Lower lobe of right lung (tissue), 2 donors: ENCODE results near the gene VSIG1. TPM values are rescaled to one million over a fixed set of nuclear protein-coding genes. Genes with fewer than 3 reads are reported as not detected.

ENCODE experiments used
- ATAC-seq, 2 donors: fragments of 200-7000 bp; cut with Tn5 transposase; one replicate each; pipeline ENCODE4 v1.9.1; 2020 to 2022; ENCODE audit warnings: mild to moderate bottlenecking in 2 of 2, moderate library complexity in 2 of 2
- DNase-seq: peaks from one replicate; pipeline ENCODE4 v3.0.0-alpha.2; 2020
- H3K27ac ChIP-seq: fragments of 200-600 bp; one replicate; pipeline ENCODE4 v1.8.0; 2022
- H3K27me3 ChIP-seq: fragments of 200-600 bp; one replicate; pipeline ENCODE4 v1.8.0; 2022; ENCODE audit warnings: low read depth
- H3K36me3 ChIP-seq: fragments of 200-600 bp; one replicate; pipeline ENCODE4 v1.8.0; 2022; ENCODE audit warnings: mild to moderate bottlenecking
- H3K4me1 ChIP-seq: fragments of 200-600 bp; one replicate; pipeline ENCODE4 v1.8.0; 2022
- H3K4me3 ChIP-seq: fragments of 200-600 bp; one replicate; pipeline ENCODE4 v1.8.0; 2022; ENCODE audit warnings: mild to moderate bottlenecking
- H3K9me3 ChIP-seq: fragments of 200-600 bp; one replicate; pipeline ENCODE4 v1.8.0; 2022
- intact Hi-C: fragments of 100-400 bp; cut with DNase I; formaldehyde crosslinking; loops from one replicate; pipeline ENCODE4 v1.11.0; 2022
- total RNA-seq: library from RNA; stranded (reverse); fragmentation: NEBNext Ultra II Directional; extraction: Animal tissue kit (Norgen Biotek cat#: 25700); gene quantifications from one replicate; pipeline ENCODE4 v1.2.1, GENCODE V29; 2021
- TF ChIP-seq, protein P1 (sequence below): fragments of 200-600 bp; IDR thresholded peaks from one replicate; pipeline ENCODE4 v1.8.0; 2022; ENCODE audit warnings: antibody characterized with exemption, mild to moderate bottlenecking
- donor health status: DM: no; HTN: yes; CAD: no; lungs with severe emphysema.

VSIG1 gene
- total RNA-seq, 1 donor from 2014 or later = 1.6 TPM

DNA sequence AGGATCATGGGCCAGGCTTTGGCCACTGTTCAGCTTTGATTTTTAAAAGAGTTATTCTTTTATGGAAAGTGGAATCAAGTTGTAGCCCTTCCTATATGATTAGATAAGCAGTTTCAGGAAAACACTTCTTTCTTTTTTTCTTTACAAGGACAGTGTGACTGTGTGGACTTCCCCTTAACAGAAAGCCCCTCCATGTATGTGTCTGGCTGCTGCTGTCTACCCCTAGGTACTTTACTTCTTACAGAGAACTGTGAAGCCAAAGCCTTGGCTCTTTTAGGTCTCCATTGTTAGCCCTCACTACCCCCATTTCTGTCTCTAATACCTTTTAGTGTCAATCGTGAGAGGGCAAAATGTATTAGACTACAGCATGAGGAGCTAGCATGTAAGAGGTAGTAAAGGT, 19.1 kb downstream of the VSIG1 start:
- intact Hi-C loops = no loop called here
- TF ChIP-seq, protein P1, sequence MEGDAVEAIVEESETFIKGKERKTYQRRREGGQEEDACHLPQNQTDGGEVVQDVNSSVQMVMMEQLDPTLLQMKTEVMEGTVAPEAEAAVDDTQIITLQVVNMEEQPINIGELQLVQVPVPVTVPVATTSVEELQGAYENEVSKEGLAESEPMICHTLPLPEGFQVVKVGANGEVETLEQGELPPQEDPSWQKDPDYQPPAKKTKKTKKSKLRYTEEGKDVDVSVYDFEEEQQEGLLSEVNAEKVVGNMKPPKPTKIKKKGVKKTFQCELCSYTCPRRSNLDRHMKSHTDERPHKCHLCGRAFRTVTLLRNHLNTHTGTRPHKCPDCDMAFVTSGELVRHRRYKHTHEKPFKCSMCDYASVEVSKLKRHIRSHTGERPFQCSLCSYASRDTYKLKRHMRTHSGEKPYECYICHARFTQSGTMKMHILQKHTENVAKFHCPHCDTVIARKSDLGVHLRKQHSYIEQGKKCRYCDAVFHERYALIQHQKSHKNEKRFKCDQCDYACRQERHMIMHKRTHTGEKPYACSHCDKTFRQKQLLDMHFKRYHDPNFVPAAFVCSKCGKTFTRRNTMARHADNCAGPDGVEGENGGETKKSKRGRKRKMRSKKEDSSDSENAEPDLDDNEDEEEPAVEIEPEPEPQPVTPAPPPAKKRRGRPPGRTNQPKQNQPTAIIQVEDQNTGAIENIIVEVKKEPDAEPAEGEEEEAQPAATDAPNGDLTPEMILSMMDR = no peak
- ATAC-seq = no peak
- H3K9me3 ChIP-seq = no peaks in the 10 kb centered on the region
- H3K27ac ChIP-seq = no peak overlapping the region
- no peaks in the 10 kb centered on the region for H3K27me3 ChIP-seq
- H3K36me3 ChIP-seq = no peaks in the 10 kb centered on the region
- no peak overlapping the region for H3K4me3 ChIP-seq
- DNase-seq = no peak
- no peaks in the 10 kb centered on the region for H3K4me1 ChIP-seq

DNA sequence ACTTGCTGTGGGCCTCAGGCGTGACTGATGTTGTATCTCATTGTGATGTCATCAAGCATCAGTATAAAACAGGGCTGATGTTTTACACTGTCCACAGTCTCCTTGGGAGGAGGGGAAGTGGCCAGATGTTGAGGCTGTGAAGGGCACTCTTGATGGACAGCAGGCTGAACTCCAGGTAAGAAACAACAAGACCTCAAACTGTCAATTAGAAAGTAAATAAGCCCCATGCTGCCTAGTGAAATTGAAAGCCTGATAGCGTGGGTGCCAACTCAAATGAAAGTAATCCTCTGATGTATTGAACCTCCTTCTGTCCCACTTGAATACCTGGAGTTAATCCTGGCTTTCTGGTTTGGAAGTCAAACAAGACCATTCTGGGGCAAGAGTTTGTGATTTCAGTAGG, 19.7 kb downstream of the VSIG1 start:
- Histone ChIP-seq H3K4me1 (no peaks in the 10 kb centered on the region), H3K4me3 (no peak overlapping the region), H3K27ac (no peak overlapping the region), H3K9me3 (no peaks in the 10 kb centered on the region), H3K27me3 (no peaks in the 10 kb centered on the region), H3K36me3 (no peaks in the 10 kb centered on the region)
- TF ChIP-seq, protein P1 = no peak
- intact Hi-C loops = no loop called here
- DNase-seq (no peak), ATAC-seq (no peak)

GRCh38 chrX:108068121-108068520, 23.3 kb downstream of the VSIG1 start:
- Histone ChIP-seq H3K9me3 (no peaks in the 10 kb centered on the region), H3K36me3 (no peaks in the 10 kb centered on the region), H3K27me3 (no peaks in the 10 kb centered on the region), H3K4me3 (no peak overlapping the region), H3K4me1 (no peaks in the 10 kb centered on the region), H3K27ac (no peak overlapping the region)
- ATAC-seq (no peak), DNase-seq (no peak)
- TF ChIP-seq, protein P1 = no peak
- intact Hi-C loops = no loop called here

DNA sequence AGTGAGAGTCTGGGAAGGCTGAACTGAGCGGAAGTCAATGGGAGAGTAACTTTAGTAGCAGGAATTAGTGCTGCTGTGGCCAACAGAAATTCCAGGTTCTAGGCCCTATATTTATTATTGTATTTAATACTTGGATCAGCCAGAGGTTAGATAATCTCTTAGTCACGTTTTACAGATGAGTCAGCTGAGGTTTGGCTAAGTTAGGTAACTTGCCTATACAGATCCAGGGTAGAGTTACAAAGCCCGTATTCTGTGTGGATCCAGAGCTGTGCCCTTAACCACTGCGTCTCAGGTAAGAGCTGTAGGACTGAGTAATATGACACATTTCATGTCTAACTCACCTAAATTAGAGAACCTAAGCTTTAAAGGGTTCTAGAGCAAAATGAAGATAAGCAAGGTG, 26.0 kb downstream of the VSIG1 start:
- ATAC-seq (no peak), DNase-seq (no peak)
- Histone ChIP-seq H3K27ac (no peak overlapping the region), H3K4me1 (no peaks in the 10 kb centered on the region), H3K36me3 (no peaks in the 10 kb centered on the region), H3K4me3 (no peak overlapping the region), H3K27me3 (no peaks in the 10 kb centered on the region), H3K9me3 (no peaks in the 10 kb centered on the region)
- intact Hi-C loops = no loop called here
- TF ChIP-seq, protein P1 = no peak

DNA sequence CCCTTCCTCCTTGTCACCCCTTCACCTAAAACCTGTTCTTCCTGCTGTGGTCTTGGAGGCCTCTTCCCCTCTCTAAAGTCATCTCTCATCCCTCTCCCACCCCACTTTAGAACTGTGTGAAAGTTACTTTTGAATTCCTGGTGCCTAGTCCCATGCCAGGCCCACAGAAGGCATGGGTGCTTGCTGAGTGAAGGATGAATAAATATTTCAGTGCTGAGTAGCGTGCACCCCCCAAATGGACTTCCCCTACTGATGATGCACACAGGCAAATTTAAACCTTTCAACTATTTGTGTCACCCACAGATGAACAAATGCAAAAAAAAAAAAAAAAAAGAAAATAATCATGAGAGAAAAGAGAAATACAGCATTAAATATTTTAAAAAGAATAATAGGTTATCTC, 26.7 kb downstream of the VSIG1 start:
- DNase-seq = no peak
- intact Hi-C loops = no loop called here
- H3K4me3 ChIP-seq = no peak overlapping the region
- no peak for ATAC-seq
- no peaks in the 10 kb centered on the region for H3K36me3 ChIP-seq
- no peak overlapping the region for H3K27ac ChIP-seq
- TF ChIP-seq, protein P1 = no peak
- no peaks in the 10 kb centered on the region for H3K4me1 ChIP-seq
- no peaks in the 10 kb centered on the region for H3K27me3 ChIP-seq
- H3K9me3 ChIP-seq = no peaks in the 10 kb centered on the region

DNA sequence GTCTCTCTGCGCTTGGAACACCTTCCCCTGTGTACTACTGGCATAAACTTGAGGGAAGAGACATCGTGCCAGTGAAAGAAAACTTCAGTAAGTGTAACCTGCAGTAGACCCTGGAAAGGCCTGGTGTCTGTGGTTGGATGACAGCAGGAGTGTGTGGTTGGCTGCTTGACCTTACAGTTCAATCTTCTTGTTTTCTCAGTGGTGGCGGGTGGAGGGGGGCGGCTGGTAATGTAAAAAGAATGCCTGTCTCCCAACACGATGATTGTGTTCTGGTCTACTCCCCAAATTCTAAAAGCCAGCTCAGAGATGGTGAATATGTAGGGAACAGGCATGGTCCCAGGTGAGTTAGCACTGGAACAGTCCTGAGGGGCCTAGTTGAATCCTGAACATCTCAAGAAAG, 27.9 kb downstream of the VSIG1 start:
- H3K4me3 ChIP-seq = no peak overlapping the region
- H3K36me3 ChIP-seq = no peaks in the 10 kb centered on the region
- no peak overlapping the region for H3K27ac ChIP-seq
- DNase-seq (no peak), ATAC-seq (no peak)
- no peaks in the 10 kb centered on the region for H3K27me3 ChIP-seq
- intact Hi-C loops = no loop called here
- H3K9me3 ChIP-seq = no peaks in the 10 kb centered on the region
- TF ChIP-seq, protein P1 = no peak
- H3K4me1 ChIP-seq = no peaks in the 10 kb centered on the region
